Measurements from ENCODE around the gene RIPK1. TPM values are rescaled to one million over a fixed set of nuclear protein-coding genes. Genes with fewer than 3 reads are reported as not detected.
"Not testable (repeated sequence)": the region's sequence is repeated elsewhere in the genome, so short reads cannot be mapped to it uniquely, and the experiment has no call there.

Gene RIPK1
- total RNA-seq, 1 donor from 2014 or later: 8.2 TPM

DNA sequence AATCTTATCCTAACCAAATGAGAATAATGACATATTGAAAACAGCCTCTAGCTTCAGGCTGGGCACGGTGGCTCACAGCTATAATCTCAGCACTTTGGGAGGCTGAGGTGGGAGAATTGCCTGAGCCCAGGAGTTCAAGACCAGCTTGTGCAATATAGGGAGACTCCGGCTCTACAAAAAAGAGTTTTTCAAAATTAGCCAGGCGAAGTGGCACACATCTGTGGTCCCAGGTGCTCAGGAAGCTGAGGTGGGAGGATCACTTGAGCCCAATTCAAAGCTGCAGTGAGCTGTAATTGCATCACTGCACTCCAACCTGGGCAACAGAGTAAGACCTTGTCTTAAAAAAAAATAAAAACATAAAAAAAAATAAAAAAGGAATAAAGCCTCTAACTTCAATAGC is 84.4 kb downstream of the RIPK1 start:
- intact Hi-C loops (cut with DNase I): no loop called here
- DNase-seq (ENCODE audit: low spot score): no peak

DNA sequence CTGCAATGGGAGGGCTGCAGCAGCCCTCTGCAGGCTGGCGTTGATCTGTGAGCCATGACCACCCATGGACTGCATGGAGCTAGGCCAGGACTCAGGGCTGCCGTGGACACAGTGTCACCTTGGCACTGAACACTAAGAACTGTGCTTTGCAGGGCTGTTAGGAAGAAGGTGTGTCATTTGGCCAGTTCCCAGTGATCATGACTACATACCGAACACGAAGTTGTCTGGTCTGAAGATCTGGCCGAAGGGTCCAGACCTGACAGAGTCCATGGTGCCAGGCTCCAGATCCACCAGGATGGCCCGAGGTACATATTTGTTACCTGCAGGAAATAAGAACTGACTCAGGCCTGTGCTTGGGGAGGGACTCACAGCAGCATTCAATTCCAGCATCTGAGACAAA is 87.1 kb downstream of the RIPK1 start:
- DNase-seq (ENCODE audit: low spot score); intact Hi-C loops (cut with DNase I): not testable (repeated sequence)

DNA sequence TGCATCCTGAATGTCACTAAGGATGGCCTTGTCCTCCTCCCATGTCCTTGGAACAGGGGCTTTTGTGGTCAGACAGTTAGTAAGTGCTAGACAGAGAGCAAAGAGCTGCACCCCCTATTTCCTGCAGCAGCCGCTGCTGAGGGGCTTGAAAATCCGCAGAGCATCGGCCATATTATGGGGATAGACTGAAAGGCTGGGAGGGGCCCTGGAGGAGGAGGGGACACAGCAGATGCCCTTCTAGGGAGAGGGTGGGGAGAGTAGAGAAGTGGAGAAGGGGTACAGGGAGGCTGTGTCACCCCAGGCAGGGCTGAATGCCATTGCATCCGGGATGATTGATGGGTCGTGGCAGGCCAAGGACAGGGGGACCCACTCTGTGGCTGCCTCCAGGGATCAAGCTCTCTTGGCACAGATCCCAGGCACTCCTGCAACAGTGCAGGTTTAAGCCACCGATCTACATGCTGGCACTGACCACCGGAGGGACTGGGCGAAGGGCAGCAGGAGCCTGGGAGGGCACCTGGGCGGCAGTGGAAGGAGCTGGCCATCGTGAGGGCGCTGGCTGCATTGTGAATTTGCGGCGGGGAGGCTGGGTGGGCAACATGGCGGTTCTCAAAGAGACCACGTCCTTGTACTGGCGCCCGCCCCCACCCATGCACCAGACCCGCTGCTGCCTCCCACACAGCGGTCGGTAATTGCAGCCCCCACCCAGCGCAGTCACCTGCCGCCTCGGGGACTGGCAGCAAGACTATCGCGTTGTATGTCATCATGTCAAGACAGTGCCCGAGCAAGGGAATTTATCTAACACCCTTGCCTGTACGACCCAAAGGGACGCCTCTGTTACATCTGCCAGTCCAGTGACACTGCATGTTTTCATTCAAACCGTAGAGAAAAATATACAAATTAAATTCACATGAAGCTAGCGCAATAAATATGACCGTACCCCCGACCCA is 88.2 kb downstream of the RIPK1 start:
- DNase-seq (ENCODE audit: low spot score); intact Hi-C loops (cut with DNase I): not testable (repeated sequence)

DNA sequence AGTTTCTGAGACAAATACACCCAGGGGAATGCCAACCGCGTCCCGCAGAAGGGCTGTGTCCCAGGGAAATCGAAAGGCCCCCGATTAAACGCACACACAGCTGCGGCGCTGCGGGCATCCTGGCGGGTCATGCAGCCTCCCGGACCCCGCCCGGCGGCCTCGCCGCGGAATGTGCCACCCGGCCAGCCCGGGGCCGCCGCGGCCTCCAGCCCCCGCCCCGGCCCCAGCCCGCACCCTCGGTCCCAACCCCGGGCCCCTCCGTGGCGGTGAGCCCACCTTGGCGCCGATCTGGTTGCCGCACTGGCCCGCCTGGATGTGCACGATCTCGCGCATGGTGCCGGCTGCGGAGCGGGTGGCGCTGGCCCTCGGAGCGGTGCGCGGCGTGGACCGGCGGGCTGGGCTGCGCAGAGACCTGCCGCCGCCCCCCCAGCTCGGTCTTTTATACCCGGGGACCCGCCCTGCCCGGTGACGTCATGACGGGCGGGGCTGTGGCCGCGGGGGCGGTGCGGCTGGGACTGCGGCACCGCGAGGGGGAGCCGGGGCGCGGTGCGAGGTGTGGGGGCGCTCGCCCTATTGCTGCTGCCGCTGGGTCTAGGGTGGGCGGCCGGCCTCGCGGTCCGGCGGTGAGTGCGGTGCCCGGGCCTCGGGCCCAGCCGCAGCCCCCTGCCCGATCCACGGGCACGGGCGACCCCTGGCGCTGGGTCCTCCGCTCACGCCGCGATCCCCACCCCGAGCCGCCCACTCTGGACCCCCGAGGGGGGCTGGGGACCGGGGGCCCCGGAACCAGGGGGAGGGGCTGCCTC is 89.0 kb downstream of the RIPK1 start, which contains the start of gene TUBB2A:
TUBB2A (minus strand) TSS at position 414 of the 803 bp plus-strand sequence; CDS start at position 333, 81 bp downstream.
- DNase-seq (ENCODE audit: low spot score): peak; percentile 93
- intact Hi-C loops (cut with DNase I): no loop called here

DNA sequence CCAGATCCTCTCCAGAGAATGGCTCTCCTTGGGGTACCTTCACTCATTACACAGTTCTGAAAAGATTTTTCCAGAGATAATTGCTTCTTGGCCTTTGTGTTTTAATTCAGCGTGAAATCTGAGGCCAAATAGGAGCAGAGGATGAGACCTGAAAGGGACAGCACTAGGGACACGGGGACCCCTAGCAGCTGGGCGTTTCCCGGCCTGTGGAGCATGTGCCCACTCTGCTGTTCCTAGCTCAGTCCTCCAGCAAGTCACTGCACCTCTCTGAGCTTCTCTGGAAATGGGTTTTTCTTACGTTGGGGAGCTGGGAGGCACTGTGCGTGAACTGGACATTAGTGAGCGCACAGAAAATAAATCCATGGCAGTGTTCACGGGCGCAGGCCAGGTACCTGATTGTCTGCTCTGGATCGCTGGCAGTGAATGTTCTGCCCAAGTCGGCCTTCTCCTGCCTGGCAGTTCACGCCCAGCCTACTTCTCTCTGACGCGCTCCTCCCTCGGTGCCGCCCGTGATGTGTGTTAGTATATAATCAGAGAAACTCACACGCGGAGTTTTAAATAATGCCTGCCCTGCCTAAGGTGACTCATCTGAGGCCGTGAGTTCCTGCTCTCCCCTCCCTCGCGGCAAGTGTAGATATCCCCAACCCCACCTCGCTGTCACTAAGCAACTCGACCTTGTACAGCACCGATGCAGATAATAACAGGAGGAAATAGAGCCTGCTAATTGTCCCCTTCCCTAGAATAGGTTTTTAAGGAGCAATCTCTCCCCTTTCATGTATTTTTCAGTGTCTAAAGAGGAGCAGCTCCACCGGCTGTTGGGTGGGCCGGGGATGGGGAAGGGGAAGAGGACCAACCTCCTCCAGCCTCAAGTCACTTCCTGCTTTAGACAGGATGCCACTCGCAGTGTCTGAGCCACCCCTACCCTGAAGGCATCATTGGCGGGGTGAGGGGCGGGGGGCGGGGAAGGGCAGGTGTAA is 91.8 kb downstream of the RIPK1 start:
- intact Hi-C loops (cut with DNase I): loop anchor here (2.0 to 5.0 kb wide), 2 partner anchors 93 to 99 kb away; partner anchors contain the start of genes PSMG4 and RIPK1
- DNase-seq (ENCODE audit: low spot score): no peak

DNA sequence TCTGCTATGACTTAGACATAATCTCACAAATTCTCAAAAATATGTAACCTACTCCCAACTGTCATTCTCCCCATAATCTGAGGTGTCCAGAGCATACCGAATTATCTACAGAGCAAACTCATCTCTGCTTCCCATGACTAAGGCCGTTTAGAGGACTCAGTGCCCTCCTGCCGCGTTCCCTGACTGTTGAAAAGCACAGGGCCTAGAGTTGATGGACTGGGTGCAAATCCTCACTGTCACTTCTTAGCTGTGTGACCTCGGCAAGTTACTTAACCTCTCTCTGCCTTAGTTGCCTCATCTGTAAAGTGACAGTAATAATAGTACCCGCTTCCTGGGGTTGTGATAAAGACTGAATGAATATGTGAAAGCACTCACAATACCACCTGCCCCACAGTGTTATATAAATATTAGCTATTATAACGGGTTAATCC is 93.8 kb downstream of the RIPK1 start:
- no peak for DNase-seq (ENCODE audit: low spot score)
- intact Hi-C loops (cut with DNase I): loop anchor here (5.0 kb wide), 1 partner anchor 95 kb away; the partner anchor contains the start of gene RIPK1

DNA sequence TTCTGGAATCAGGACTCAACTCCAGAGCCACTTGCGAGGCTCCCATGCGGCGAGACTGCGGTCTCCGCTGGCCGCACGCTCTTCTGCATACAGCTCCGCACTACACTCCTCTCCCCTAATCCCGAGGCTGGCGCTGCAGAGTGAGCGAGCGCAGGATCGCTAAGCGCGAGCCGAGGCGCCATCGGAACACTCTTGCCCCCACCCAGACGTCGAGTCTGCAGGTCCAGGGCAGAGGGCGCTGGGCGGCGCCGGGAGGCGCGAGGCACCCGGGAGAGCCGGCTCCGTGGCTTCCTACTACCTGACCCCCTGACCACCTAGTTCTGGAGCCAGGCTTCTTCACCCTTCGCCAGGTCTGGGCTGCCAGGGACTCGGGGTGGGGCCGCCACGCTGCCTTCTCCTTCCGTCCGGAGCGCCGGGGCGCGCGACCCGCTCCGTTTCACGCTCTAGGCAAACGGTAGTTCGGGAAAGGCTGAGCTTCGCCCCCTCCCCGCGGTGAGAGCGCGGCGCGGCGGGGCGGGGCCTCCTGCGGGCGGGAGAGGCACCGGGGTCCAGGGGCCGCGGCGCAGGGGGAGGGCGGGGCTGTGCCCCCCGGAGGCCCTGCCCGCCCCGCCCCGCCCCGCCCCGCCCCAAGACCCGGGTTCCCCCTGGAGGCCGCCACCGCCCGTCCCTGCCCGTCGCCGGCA is 94.4 kb downstream of the RIPK1 start:
- intact Hi-C loops (cut with DNase I): loop anchor here (5.0 kb wide), 1 partner anchor 95 kb away; the partner anchor contains the start of gene RIPK1
- DNase-seq (ENCODE audit: low spot score): peak; percentile 81

DNA sequence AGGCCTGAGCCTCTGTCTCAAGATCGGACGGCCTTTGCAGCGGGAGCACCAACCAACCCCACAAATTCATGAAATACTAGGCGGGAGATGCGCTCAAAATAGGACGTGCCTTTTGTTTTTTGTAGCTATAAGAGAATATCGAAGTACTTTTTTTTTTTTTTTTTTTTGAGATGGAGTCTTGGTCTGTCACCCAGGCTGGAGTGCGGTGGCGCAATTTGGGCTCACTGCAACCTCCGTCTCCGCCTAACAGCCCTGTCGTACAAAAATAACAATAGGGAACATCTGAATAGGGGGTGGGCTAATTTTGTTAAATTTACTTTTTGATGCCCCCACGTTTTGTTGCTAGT is 94.9 kb downstream of the RIPK1 start:
- no peak for DNase-seq (ENCODE audit: low spot score)
- intact Hi-C loops (cut with DNase I): loop anchor here (5.0 kb wide), 1 partner anchor 96 kb away; the partner anchor contains the start of gene RIPK1

DNA sequence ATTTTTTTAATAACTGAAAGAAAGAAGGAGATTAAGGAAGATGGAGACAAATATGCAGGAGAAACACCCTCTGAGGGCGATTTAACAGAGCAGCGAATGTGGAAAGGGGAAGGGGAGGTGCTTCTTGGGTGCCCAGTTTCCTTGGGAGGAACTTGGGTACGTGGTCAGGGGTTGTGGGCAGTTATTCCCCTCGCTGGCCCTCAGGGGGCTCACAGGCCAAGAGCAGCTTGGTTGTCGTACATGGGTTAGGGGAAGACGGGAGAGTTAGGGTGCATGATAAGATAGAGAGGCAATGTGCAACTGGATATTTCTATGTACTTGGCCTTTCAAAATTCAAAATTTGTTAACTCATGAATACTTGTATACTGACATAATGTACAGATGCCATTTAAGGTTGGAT is 96.1 kb downstream of the RIPK1 start:
- intact Hi-C loops (cut with DNase I): loop anchor here (5.0 kb wide), 1 partner anchor 97 kb away; the partner anchor contains the start of gene RIPK1
- no peak for DNase-seq (ENCODE audit: low spot score)

Other genes with a start within 250 kb of the RIPK1 start
- 26.4 TPM for gene SERPINB1, start 226.6 kb upstream of the RIPK1 start, total RNA-seq
- gene SERPINB9, start 165.2 kb upstream of the RIPK1 start, total RNA-seq: 5.3 TPM
- 171 TPM for gene SERPINB6, start 96.9 kb upstream of the RIPK1 start, total RNA-seq
- gene NQO2, start 68.6 kb upstream of the RIPK1 start, total RNA-seq: 37.9 TPM
- gene BPHL, start 50.2 kb downstream of the RIPK1 start, total RNA-seq: 12.0 TPM
- 25.1 TPM for gene TUBB2A, start 89.0 kb downstream of the RIPK1 start, total RNA-seq
- gene TUBB2B, start 159.2 kb downstream of the RIPK1 start, total RNA-seq: 1.2 TPM
- gene PSMG4, start 190.5 kb downstream of the RIPK1 start, total RNA-seq: 8.8 TPM

Measured in cardiac septum (tissue), 1 donor.